ACC112 (cell line): ENCODE data around the gene FAF1.

Source experiments
- H2AFZ ChIP-seq: fragments of 200-600 bp; sonication (generic); one replicate; pipeline ENCODE4 v1.6.0; 2017; ENCODE audit warnings: antibody characterized with exemption, low read length; ENCODE audit not compliant: unreplicated experiment
- H3K27ac ChIP-seq: fragments of 200-600 bp; sonication (generic); 2 replicates; pipeline ENCODE4 v1.5.1; 2014; ENCODE audit warnings: low read depth, mild to moderate bottlenecking, antibody characterized with exemption, low read length, moderate library complexity
- H3K27me3 ChIP-seq: fragments of 200-600 bp; sonication (generic); 2 replicates; pipeline ENCODE4 v1.6.1; 2014; ENCODE audit warnings: mild to moderate bottlenecking, antibody characterized with exemption, low read length, moderate library complexity, mixed read lengths; ENCODE audit not compliant: insufficient read depth
- H3K36me3 ChIP-seq: fragments of 200-600 bp; sonication (generic); 2 replicates; pipeline ENCODE4 v1.6.1; 2016; ENCODE audit warnings: mild to moderate bottlenecking, antibody characterized with exemption, low read length, moderate library complexity, mixed read lengths; ENCODE audit not compliant: insufficient read depth
- H3K4me1 ChIP-seq: fragments of 200-600 bp; sonication (generic); one replicate; pipeline ENCODE4 v1.6.1; 2016; ENCODE audit warnings: low read length, mixed read lengths; ENCODE audit not compliant: insufficient read depth, unreplicated experiment, control insufficient read depth
- H3K4me3 ChIP-seq: fragments of 200-600 bp; sonication (generic); 2 replicates; pipeline ENCODE4 v1.5.1; 2014; ENCODE audit warnings: mild to moderate bottlenecking, low read depth, low read length
- H3K79me2 ChIP-seq: fragments of 200-600 bp; sonication (generic); one replicate; pipeline ENCODE4 v1.6.0; 2016; ENCODE audit warnings: low read length; ENCODE audit not compliant: control insufficient read depth, unreplicated experiment, insufficient read depth

The FAF1 gene

GRCh38 chr1:50424045-50424883, 535.8 kb downstream of the FAF1 start:
- H3K27ac ChIP-seq, result no peak overlapping the region
- peak overlapping the region; percentile 63 for H3K4me3 ChIP-seq
- H3K27me3 ChIP-seq, result peaks cover 100% of the 10 kb centered on the region
- no peaks in the 10 kb centered on the region for H3K79me2 ChIP-seq
- no peak overlapping the region for H2AFZ ChIP-seq
- no peaks in the 10 kb centered on the region for H3K4me1 ChIP-seq
- H3K36me3 ChIP-seq, result no peaks in the 10 kb centered on the region

- no peak overlapping the region for H3K27ac ChIP-seq
- H2AFZ ChIP-seq, result no peak overlapping the region
- no peak overlapping the region for H3K4me3 ChIP-seq
- no peaks in the 10 kb centered on the region for H3K79me2 ChIP-seq
- peaks cover 99% of the 10 kb centered on the region for H3K27me3 ChIP-seq
- no peaks in the 10 kb centered on the region for H3K4me1 ChIP-seq
- H3K36me3 ChIP-seq, result no peaks in the 10 kb centered on the region
Measured at GRCh38 chr1:50423670-50424000, 536.4 kb downstream of the FAF1 start.

GRCh38 chr1:50422946-50423669, 537.0 kb downstream of the FAF1 start, which contains the start of gene DMRTA2:
Gene DMRTA2 (minus strand): TSS chr1:50423443. CDS start chr1:50421536, 1,907 bp downstream.
- Histone ChIP-seq H3K4me1 (no peaks in the 10 kb centered on the region), H3K27ac (no peak within 1 kb of the TSS), H3K36me3 (no peaks in the 10 kb centered on the region), H3K79me2 (no peaks in the 10 kb centered on the region), H2AFZ (no peak within 1 kb of the TSS), H3K27me3 (peaks cover 99% of the 10 kb centered on the region), H3K4me3 (peak within 1 kb of the TSS; percentile 63)

GRCh38 chr1:50422675-50422945, 537.5 kb downstream of the FAF1 start:
- H3K36me3 ChIP-seq, result no peaks in the 10 kb centered on the region
- no peaks in the 10 kb centered on the region for H3K79me2 ChIP-seq
- H3K4me1 ChIP-seq, result no peaks in the 10 kb centered on the region
- H3K27ac ChIP-seq, result no peak overlapping the region
- no peak overlapping the region for H3K4me3 ChIP-seq
- H3K27me3 ChIP-seq, result peaks cover 99% of the 10 kb centered on the region
- no peak overlapping the region for H2AFZ ChIP-seq

- Histone ChIP-seq H3K27me3 (peaks cover 99% of the 10 kb centered on the region), H3K79me2 (no peaks in the 10 kb centered on the region), H3K4me1 (no peaks in the 10 kb centered on the region), H3K36me3 (no peaks in the 10 kb centered on the region), H3K27ac (no peak overlapping the region), H2AFZ (no peak overlapping the region), H3K4me3 (no peak overlapping the region)
Measured at GRCh38 chr1:50421768-50422674, 538.0 kb downstream of the FAF1 start.

GRCh38 chr1:50421366-50421748, 538.7 kb downstream of the FAF1 start:
- peaks cover 99% of the 10 kb centered on the region for H3K27me3 ChIP-seq
- H3K36me3 ChIP-seq, result no peaks in the 10 kb centered on the region
- H3K27ac ChIP-seq, result no peak overlapping the region
- no peaks in the 10 kb centered on the region for H3K4me1 ChIP-seq
- H3K4me3 ChIP-seq, result no peak overlapping the region
- H3K79me2 ChIP-seq, result no peaks in the 10 kb centered on the region
- no peak overlapping the region for H2AFZ ChIP-seq

- H3K36me3 ChIP-seq, result no peaks in the 10 kb centered on the region
- no peak overlapping the region for H3K27ac ChIP-seq
- no peak overlapping the region for H3K4me3 ChIP-seq
- no peaks in the 10 kb centered on the region for H3K79me2 ChIP-seq
- no peaks in the 10 kb centered on the region for H3K4me1 ChIP-seq
- H3K27me3 ChIP-seq, result peaks cover 99% of the 10 kb centered on the region
- no peak overlapping the region for H2AFZ ChIP-seq
Measured at GRCh38 chr1:50420689-50421365, 539.2 kb downstream of the FAF1 start.

- Histone ChIP-seq H2AFZ (no peak overlapping the region), H3K4me3 (no peak overlapping the region), H3K4me1 (no peaks in the 10 kb centered on the region), H3K36me3 (no peaks in the 10 kb centered on the region), H3K79me2 (no peaks in the 10 kb centered on the region), H3K27me3 (peaks cover 99% of the 10 kb centered on the region), H3K27ac (no peak overlapping the region)
Measured at GRCh38 chr1:50419907-50420677, 540.0 kb downstream of the FAF1 start.

GRCh38 chr1:50419192-50419906, 540.7 kb downstream of the FAF1 start:
- H3K27ac ChIP-seq, result no peak overlapping the region
- H3K4me1 ChIP-seq, result no peaks in the 10 kb centered on the region
- no peak overlapping the region for H3K4me3 ChIP-seq
- no peaks in the 10 kb centered on the region for H3K36me3 ChIP-seq
- no peak overlapping the region for H2AFZ ChIP-seq
- no peaks in the 10 kb centered on the region for H3K79me2 ChIP-seq
- H3K27me3 ChIP-seq, result peaks cover 99% of the 10 kb centered on the region
